Measurements from ENCODE around the gene TEKT5.
"Not testable (repeated sequence)": the region's sequence is repeated elsewhere in the genome, so short reads cannot be mapped to it uniquely, and the experiment has no call there.

TEKT5 gene

DNA sequence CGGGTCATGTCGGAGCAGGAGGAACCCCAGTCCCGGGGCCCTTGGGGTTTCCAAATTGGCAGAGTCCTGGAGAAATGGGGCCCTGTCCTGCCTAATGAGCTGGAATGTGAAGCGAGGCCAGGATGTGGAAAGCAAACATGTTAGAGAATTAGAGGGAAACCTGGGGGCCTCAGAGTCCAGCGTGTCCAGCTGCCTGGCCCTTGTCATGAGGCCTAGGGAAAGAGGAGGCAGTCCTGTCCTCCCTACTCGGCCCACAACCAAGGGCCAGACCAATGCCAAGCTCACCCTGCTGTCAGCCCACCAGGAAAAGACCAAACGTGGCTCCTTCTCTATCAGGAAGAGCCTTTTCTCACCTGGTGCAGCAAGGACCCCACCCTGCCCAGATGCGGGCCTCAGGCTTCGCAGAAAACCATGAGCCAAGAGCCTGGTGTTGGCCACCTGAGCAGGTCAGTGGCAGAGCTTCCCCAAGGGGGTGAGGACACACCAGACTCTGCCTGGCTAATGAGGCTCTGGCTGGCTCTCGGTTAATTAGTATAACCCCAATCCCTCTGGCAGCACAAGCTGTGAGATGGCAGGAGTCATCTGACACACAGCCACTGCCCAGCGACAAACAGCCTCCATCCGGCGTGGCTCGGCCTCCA lies 10.1 kb downstream of the TEKT5 start:
- H3K36me3 ChIP-seq (ENCODE audit: control insufficient read depth in 2 of 2, insufficient read depth in 2 of 2, low read length in 2 of 2), result no peaks in the 10 kb centered on the region
- no peak overlapping the region for H3K27ac ChIP-seq (ENCODE audit: low read length)
- H3K27me3 ChIP-seq (ENCODE audit: control insufficient read depth in 1 of 2, insufficient read depth in 2 of 2, low read length in 2 of 2), result peaks cover 0 to 2% of the 10 kb centered on the region in 2 donors
- no peak overlapping the region for H3K9ac ChIP-seq (ENCODE audit: low read length in 2 of 2)
- no peaks in the 10 kb centered on the region for H3K4me1 ChIP-seq (ENCODE audit: control insufficient read depth, insufficient read depth, low read length)
- H3K4me3 ChIP-seq (ENCODE audit: low read length in 2 of 2), result no peak overlapping the region
- no peaks in the 10 kb centered on the region for H3K9me3 ChIP-seq (ENCODE audit: control insufficient read depth in 2 of 2, low read length in 2 of 2)

DNA sequence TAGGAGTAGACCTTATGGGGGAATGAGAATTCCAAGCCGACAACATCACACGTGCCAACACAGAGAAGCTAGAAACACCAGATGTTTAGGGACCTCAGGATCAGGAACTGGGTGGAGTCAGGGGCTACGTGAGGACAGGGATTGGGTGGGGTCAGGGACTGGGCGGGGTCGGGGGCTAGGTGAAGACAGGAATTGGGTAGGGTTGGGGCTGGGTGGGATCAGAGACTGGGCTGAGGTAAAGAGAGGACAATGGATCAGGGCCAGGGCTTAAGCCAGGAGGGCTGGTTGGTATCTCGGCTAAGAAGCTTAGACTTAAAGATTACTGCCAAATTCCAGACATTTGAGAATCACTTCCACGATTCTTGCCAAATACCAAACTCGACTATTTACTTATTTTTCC lies 11.6 kb downstream of the TEKT5 start:
- Histone ChIP-seq H3K9ac (ENCODE audit: low read length in 2 of 2) (no peak overlapping the region), H3K9me3 (ENCODE audit: control insufficient read depth in 2 of 2, low read length in 2 of 2) (no peaks in the 10 kb centered on the region), H3K27me3 (ENCODE audit: control insufficient read depth in 1 of 2, insufficient read depth in 2 of 2, low read length in 2 of 2) (peaks cover 0 to 2% of the 10 kb centered on the region in 2 donors), H3K4me3 (ENCODE audit: low read length in 2 of 2) (no peak overlapping the region), H3K36me3 (ENCODE audit: control insufficient read depth in 2 of 2, insufficient read depth in 2 of 2, low read length in 2 of 2) (no peaks in the 10 kb centered on the region), H3K4me1 (ENCODE audit: control insufficient read depth, insufficient read depth, low read length) (no peaks in the 10 kb centered on the region), H3K27ac (ENCODE audit: low read length) (no peak overlapping the region)

DNA sequence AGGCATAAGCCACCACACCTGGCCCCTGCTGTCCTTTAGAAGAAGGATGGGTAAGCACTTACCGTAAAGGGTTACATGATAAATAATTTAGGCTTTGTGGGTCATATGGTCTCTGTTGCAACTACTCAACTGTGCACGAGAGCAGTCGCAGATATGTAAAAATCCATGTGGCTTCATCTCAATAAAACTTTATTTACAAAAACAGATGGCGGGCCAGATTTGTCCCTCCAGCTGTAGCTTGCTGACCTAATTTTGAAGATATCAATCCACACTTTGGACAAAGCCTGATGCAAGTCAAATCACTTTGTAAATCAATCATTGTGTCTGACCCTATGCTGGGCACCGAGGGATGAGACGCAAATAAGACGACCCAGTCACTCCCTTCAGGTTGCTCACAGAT lies 12.1 kb downstream of the TEKT5 start:
- no peaks in the 10 kb centered on the region for H3K36me3 ChIP-seq (ENCODE audit: control insufficient read depth in 2 of 2, insufficient read depth in 2 of 2, low read length in 2 of 2)
- H3K9me3 ChIP-seq (ENCODE audit: control insufficient read depth in 2 of 2, low read length in 2 of 2), result no peaks in the 10 kb centered on the region
- no peak overlapping the region for H3K9ac ChIP-seq (ENCODE audit: low read length in 2 of 2)
- H3K4me1 ChIP-seq (ENCODE audit: control insufficient read depth, insufficient read depth, low read length), result no peaks in the 10 kb centered on the region
- peaks cover 0 to 2% of the 10 kb centered on the region in 2 donors for H3K27me3 ChIP-seq (ENCODE audit: control insufficient read depth in 1 of 2, insufficient read depth in 2 of 2, low read length in 2 of 2)
- H3K4me3 ChIP-seq (ENCODE audit: low read length in 2 of 2), result no peak overlapping the region
- H3K27ac ChIP-seq (ENCODE audit: low read length), result no peak overlapping the region

DNA sequence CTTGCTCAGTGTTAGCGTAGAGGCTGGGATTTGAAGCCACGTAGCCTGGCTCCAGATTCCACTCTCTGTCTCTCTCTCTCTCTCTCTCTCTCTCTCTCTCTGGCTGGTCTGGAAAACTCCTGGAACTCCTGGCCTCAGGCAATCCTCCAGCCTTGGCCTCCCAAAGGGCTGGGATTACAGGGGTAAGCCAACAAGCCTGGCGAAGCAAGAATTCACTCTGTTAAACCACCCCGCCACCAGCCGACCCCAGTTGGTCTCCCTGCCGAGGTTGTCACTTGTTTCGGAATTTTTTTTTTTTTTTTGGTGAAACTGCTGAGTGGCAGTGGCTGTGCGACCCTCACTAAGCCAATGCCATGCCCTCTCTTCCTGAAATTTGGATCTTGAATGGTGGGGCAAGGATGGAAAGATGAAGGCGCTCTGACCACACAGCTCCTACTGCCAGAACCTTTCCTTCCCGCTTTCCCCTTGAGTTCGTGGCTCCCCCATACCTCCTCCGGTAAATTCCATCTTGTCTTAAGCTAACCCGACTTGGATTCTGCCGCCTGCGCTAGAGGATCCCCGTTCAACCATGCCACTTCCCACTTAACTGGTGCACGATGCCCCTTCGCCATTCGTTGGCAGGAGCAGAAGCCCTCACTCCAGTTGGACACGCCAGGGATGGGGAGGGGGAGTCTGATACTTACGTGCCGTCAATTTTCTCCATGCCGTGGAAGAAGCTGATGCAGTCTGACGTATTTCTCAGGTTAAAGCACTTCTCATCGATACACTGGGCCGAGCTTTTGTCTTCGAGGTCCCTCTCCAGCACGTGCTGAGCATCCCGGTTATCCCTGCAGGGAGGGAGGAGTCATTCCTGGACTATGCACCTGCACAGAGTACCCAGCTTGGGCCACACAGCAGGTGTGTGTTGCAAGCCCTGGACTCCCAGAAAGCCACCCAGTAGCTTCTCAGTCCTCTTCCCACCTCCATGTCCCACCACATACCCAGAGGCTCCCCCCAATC lies 13.1 kb downstream of the TEKT5 start:
- no peak overlapping the region for H3K27ac ChIP-seq (ENCODE audit: low read length)
- no peaks in the 10 kb centered on the region for H3K4me1 ChIP-seq (ENCODE audit: control insufficient read depth, insufficient read depth, low read length)
- no peaks in the 10 kb centered on the region for H3K9me3 ChIP-seq (ENCODE audit: control insufficient read depth in 2 of 2, low read length in 2 of 2)
- peaks cover 0 to 2% of the 10 kb centered on the region in 2 donors for H3K27me3 ChIP-seq (ENCODE audit: control insufficient read depth in 1 of 2, insufficient read depth in 2 of 2, low read length in 2 of 2)
- H3K9ac ChIP-seq (ENCODE audit: low read length in 2 of 2), result no peak overlapping the region
- no peak overlapping the region for H3K4me3 ChIP-seq (ENCODE audit: low read length in 2 of 2)
- no peaks in the 10 kb centered on the region for H3K36me3 ChIP-seq (ENCODE audit: control insufficient read depth in 2 of 2, insufficient read depth in 2 of 2, low read length in 2 of 2)

DNA sequence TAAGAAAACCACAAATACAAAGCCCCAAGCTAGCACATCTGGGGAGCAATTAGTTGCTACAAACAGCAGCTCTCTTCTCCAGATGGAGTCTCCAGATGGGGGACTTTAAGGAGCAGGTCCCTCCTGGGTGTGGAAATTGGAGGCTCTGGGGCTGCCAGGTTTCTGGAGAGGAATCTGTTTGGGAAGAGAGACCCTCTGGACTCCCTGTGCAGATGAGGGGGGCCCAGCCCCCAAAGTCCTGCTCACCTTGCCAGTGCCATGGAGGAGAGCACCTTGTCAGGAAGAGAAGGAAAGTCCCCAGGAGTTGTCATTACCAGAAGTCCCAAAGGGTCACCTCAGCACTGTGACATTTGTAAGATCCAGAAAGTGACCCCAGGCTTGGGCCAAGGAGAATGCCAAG lies 14.8 kb downstream of the TEKT5 start:
- Histone ChIP-seq H3K9ac (ENCODE audit: low read length in 2 of 2) (no peak overlapping the region), H3K4me3 (ENCODE audit: low read length in 2 of 2) (no peak overlapping the region), H3K27ac (ENCODE audit: low read length) (no peak overlapping the region), H3K36me3 (ENCODE audit: control insufficient read depth in 2 of 2, insufficient read depth in 2 of 2, low read length in 2 of 2) (no peaks in the 10 kb centered on the region), H3K9me3 (ENCODE audit: control insufficient read depth in 2 of 2, low read length in 2 of 2) (no peaks in the 10 kb centered on the region), H3K4me1 (ENCODE audit: control insufficient read depth, insufficient read depth, low read length) (no peaks in the 10 kb centered on the region), H3K27me3 (ENCODE audit: control insufficient read depth in 1 of 2, insufficient read depth in 2 of 2, low read length in 2 of 2) (peaks cover 0 to 2% of the 10 kb centered on the region in 2 donors)

DNA sequence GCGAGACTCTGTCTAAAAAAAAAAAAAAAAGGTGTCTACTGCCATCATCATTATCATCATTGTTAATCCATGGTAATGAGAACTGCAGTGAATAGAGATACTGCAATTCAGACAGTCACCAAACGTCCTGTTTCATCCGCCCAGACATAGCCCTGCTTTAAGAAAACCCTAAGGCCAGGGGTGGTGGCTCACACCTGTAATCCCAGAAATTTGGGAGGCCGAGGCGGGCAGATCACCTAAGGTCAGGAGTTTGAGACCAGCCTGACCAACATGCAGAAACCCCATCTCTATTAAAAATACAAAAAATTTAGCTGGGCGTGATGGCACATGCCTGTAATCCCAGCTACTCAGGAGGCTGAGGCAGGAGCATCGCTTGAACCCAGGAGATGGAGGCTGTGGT lies 15.3 kb downstream of the TEKT5 start:
- not testable (repeated sequence) for H3K9ac ChIP-seq (ENCODE audit: low read length in 2 of 2); H3K9me3 ChIP-seq (ENCODE audit: control insufficient read depth in 2 of 2, low read length in 2 of 2); H3K4me1 ChIP-seq (ENCODE audit: control insufficient read depth, insufficient read depth, low read length); H3K27ac ChIP-seq (ENCODE audit: low read length); H3K36me3 ChIP-seq (ENCODE audit: control insufficient read depth in 2 of 2, insufficient read depth in 2 of 2, low read length in 2 of 2); H3K4me3 ChIP-seq (ENCODE audit: low read length in 2 of 2); H3K27me3 ChIP-seq (ENCODE audit: control insufficient read depth in 1 of 2, insufficient read depth in 2 of 2, low read length in 2 of 2)

DNA sequence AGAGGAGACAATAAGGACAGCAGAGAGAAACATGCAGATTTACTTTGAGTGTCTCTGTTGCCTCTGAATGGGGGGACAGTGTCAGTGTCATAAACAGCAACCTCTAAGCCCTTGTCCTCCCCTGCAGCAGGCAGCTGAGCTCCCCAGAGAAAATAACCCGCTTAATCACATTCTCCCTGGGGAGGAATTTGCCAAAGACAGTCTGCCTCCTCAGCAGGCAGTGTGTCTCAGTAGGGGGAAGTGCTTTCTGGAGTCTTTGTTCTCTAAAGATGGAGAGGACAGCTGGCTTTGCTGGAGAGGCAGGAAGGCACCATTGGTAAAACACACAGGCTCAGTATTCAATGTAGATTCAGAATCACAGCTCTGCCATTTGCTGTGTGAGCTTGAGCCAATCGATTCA lies 16.1 kb downstream of the TEKT5 start:
- peaks cover 0 to 2% of the 10 kb centered on the region in 2 donors for H3K27me3 ChIP-seq (ENCODE audit: control insufficient read depth in 1 of 2, insufficient read depth in 2 of 2, low read length in 2 of 2)
- H3K9ac ChIP-seq (ENCODE audit: low read length in 2 of 2), result no peak overlapping the region
- H3K27ac ChIP-seq (ENCODE audit: low read length), result no peak overlapping the region
- H3K36me3 ChIP-seq (ENCODE audit: control insufficient read depth in 2 of 2, insufficient read depth in 2 of 2, low read length in 2 of 2), result no peaks in the 10 kb centered on the region
- no peak overlapping the region for H3K4me3 ChIP-seq (ENCODE audit: low read length in 2 of 2)
- H3K9me3 ChIP-seq (ENCODE audit: control insufficient read depth in 2 of 2, low read length in 2 of 2), result no peaks in the 10 kb centered on the region
- no peaks in the 10 kb centered on the region for H3K4me1 ChIP-seq (ENCODE audit: control insufficient read depth, insufficient read depth, low read length)

DNA sequence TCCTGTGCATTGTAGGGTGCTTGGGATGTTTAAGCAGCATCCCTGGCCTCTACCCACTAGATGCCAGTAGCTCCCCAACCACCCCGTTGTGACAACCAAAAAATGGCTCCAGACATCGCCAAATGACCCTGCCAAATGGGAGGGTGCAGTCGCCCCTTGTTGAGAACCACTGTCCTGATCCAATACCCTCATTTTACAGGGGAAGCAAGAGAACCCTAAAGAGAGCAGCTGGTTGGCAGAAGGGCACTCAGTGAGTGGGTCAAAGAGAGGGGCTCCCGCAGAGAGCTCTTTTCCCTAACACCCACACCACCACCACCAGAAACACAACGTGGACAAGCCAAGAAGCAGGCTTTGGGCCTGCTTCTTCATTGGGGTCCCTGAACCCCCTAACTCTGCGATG lies 18.4 kb downstream of the TEKT5 start:
- Histone ChIP-seq H3K4me1 (ENCODE audit: control insufficient read depth, insufficient read depth, low read length) (no peaks in the 10 kb centered on the region), H3K36me3 (ENCODE audit: control insufficient read depth in 2 of 2, insufficient read depth in 2 of 2, low read length in 2 of 2) (no peaks in the 10 kb centered on the region), H3K9me3 (ENCODE audit: control insufficient read depth in 2 of 2, low read length in 2 of 2) (no peaks in the 10 kb centered on the region), H3K4me3 (ENCODE audit: low read length in 2 of 2) (no peak overlapping the region), H3K27me3 (ENCODE audit: control insufficient read depth in 1 of 2, insufficient read depth in 2 of 2, low read length in 2 of 2) (no peaks in the 10 kb centered on the region), H3K9ac (ENCODE audit: low read length in 2 of 2) (no peak overlapping the region), H3K27ac (ENCODE audit: low read length) (no peak overlapping the region)

DNA sequence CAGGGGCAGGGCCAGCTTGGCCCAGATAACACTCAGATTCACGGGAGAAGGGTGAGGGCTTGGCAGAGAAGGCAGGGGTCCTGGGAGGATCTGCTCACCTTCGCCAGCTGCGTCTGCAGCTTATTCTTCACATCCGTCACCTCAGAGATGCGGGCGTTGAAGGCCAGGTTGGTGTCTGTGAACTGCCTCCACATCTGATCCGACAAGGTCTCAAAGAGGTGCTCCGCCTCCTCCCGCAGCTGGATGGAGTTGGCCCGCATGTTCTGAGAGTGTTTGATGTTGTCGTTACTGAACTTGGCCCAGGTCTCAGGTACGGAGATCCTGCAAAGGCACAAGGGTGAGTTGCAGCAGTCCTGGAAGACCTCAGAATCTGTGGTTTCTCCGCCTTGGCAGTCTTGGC lies 18.9 kb downstream of the TEKT5 start:
- Histone ChIP-seq H3K9ac (ENCODE audit: low read length in 2 of 2) (no peak overlapping the region), H3K27ac (ENCODE audit: low read length) (no peak overlapping the region), H3K4me3 (ENCODE audit: low read length in 2 of 2) (no peak overlapping the region), H3K36me3 (ENCODE audit: control insufficient read depth in 2 of 2, insufficient read depth in 2 of 2, low read length in 2 of 2) (no peaks in the 10 kb centered on the region), H3K9me3 (ENCODE audit: control insufficient read depth in 2 of 2, low read length in 2 of 2) (no peaks in the 10 kb centered on the region), H3K4me1 (ENCODE audit: control insufficient read depth, insufficient read depth, low read length) (no peaks in the 10 kb centered on the region), H3K27me3 (ENCODE audit: control insufficient read depth in 1 of 2, insufficient read depth in 2 of 2, low read length in 2 of 2) (no peaks in the 10 kb centered on the region)

DNA sequence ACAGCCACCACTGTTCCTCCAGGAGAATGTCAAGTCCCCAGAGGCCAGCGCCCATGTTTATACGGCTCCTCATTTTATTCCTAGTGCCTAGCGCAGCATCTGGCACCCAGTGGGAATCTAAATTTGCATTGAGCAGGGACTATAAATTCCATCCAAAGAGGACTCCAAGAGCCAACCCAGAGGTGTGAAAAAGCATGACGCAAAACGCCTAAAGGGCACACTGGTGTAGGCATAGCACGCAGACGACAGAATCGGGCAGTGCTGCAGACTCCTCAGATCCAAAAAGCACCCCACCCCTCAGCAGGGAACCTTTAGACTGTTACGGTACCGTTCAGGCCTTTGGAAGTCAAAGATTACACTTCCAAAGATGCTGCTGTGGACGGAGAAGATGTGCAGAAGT lies 19.5 kb downstream of the TEKT5 start:
- Histone ChIP-seq H3K27ac (ENCODE audit: low read length) (no peak overlapping the region), H3K9ac (ENCODE audit: low read length in 2 of 2) (no peak overlapping the region), H3K36me3 (ENCODE audit: control insufficient read depth in 2 of 2, insufficient read depth in 2 of 2, low read length in 2 of 2) (no peaks in the 10 kb centered on the region), H3K9me3 (ENCODE audit: control insufficient read depth in 2 of 2, low read length in 2 of 2) (no peaks in the 10 kb centered on the region), H3K27me3 (ENCODE audit: control insufficient read depth in 1 of 2, insufficient read depth in 2 of 2, low read length in 2 of 2) (no peaks in the 10 kb centered on the region), H3K4me1 (ENCODE audit: control insufficient read depth, insufficient read depth, low read length) (no peaks in the 10 kb centered on the region), H3K4me3 (ENCODE audit: low read length in 2 of 2) (no peak overlapping the region)

DNA sequence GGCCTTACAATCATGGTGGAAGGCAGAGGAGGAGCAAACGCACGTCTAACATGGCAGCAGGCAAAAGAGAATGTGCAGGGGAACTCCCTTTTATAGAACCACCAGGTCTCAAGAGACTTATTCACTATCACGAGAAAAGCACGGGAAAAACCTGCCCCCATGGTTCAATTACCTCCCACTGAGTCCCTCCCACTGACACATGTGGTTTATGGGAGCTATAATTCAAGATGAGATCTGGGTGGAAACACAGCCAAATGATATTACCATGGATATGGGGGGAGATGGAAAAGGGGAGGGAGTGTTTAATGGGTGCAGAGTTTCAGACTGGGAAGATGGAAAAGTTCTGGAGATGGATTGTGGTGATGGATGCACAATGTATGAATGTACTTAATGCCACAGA lies 23.0 kb downstream of the TEKT5 start:
- no peaks in the 10 kb centered on the region for H3K27me3 ChIP-seq (ENCODE audit: control insufficient read depth in 1 of 2, insufficient read depth in 2 of 2, low read length in 2 of 2)
- H3K4me1 ChIP-seq (ENCODE audit: control insufficient read depth, insufficient read depth, low read length), result no peaks in the 10 kb centered on the region
- H3K27ac ChIP-seq (ENCODE audit: low read length), result no peak overlapping the region
- no peak overlapping the region for H3K9ac ChIP-seq (ENCODE audit: low read length in 2 of 2)
- H3K36me3 ChIP-seq (ENCODE audit: control insufficient read depth in 2 of 2, insufficient read depth in 2 of 2, low read length in 2 of 2), result no peaks in the 10 kb centered on the region
- H3K4me3 ChIP-seq (ENCODE audit: low read length in 2 of 2), result no peak overlapping the region
- no peaks in the 10 kb centered on the region for H3K9me3 ChIP-seq (ENCODE audit: control insufficient read depth in 2 of 2, low read length in 2 of 2)

All from stomach smooth muscle (tissue), 2 donors.